ENCODE results near the gene GATA3. TPM values are rescaled to one million over a fixed set of nuclear protein-coding genes. Genes with fewer than 3 reads are reported as not detected.

Gene GATA3
- total RNA-seq, 4 donors from 2014 or later: 0.12 to 0.61 (median 0.58) TPM

DNA sequence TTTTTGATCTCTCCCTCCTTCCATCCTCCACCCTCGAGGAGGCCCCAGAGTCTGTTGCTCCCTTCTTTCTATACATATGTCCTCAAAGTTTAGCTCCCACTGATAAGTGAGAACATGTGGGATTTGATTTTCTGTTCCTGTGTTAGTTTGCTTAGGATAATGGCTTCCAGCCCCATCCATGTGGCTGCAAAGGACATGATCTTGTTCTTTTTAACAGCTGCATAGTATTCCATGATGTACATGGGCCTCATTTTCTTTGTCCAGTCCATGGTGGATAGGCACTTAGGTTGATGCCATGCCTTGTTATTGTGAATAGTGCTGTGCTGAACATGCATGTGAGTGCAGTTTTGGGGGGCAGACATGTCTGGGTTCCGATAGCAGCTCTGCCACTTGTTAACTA is 51.4 kb downstream of the GATA3 start:
- H3K36me3 ChIP-seq: no peaks in the 10 kb centered on the region
- no peaks in the 10 kb centered on the region for H3K9me3 ChIP-seq
- no peak overlapping the region for H3K4me3 ChIP-seq
- H3K4me1 ChIP-seq: no peaks in the 10 kb centered on the region
- H3K27ac ChIP-seq: no peak overlapping the region
- intact Hi-C loops (cut with DNase I; ENCODE audit: low total_unique reads) (no loop called here), in situ Hi-C loops (cut with MboI; ENCODE audit: low sequenced_read_pairs in 4 of 4) (no loop called here)
- peaks cover 0 to 8% (median 4%) of the 10 kb centered on the region in 3 donors for H3K27me3 ChIP-seq
- DNase-seq (no peak), ATAC-seq (no peak)
- TF ChIP-seq POLR2A (IDR thresholded peaks at IDR 0.05) (no peak), CTCF (IDR thresholded peaks at IDR 0.05 in 4 of 5, conservative IDR thresholded peaks at IDR 0.05 in 1 of 5) (no peak)

DNA sequence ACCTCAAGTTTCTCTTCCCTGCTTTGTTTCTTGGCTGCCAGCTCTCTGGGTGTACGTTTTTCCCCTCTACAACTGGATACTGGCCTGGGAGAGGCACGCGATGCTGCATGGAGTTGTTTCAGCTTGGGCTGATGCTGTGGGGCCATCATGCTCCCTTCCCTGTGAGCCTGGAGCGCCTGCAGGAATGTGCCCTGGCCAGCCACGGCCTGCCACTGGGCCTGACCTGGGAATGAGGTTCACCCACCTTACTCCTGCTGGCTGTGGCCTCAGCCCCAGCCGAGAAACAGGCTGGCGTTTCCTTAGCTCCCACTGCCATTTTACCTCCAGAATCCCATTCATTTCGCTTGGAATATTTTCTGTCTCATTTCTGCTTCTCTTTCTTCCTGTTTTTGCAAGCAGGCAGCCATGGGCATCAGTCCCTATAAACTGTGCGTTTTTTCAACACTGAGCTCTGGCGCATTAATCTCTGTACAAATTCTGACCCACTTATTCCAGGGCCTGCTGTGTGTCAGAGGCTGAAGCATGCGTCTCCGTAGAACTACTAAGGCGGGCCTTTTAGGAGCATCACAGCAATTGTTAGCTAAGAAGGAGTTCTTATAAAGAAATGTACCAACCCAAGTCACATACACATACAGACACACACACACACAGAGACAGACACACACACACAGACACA is 57.9 kb downstream of the GATA3 start:
- no peak for ATAC-seq
- no peak for TF ChIP-seq CTCF (IDR thresholded peaks at IDR 0.05 in 4 of 5, conservative IDR thresholded peaks at IDR 0.05 in 1 of 5)
- TF ChIP-seq POLR2A (IDR thresholded peaks at IDR 0.05): no peak
- intact Hi-C loops (cut with DNase I; ENCODE audit: low total_unique reads): no loop called here

GRCh38 chr10:8112942-8113442 is 58.5 kb downstream of the GATA3 start:
- DNase-seq: no peak
- in situ Hi-C loops (cut with MboI; ENCODE audit: low sequenced_read_pairs in 4 of 4) (no loop called here), intact Hi-C loops (cut with DNase I; ENCODE audit: low total_unique reads) (no loop called here)
- Histone ChIP-seq H3K4me1 (no peaks in the 10 kb centered on the region), H3K27me3 (no peaks in the 10 kb centered on the region), H3K36me3 (no peaks in the 10 kb centered on the region), H3K9me3 (no peaks in the 10 kb centered on the region), H3K4me3 (no peak overlapping the region), H3K27ac (no peak overlapping the region)
- TF ChIP-seq POLR2A (IDR thresholded peaks at IDR 0.05): no peak
- TF ChIP-seq CTCF (IDR thresholded peaks at IDR 0.05 in 4 of 5, conservative IDR thresholded peaks at IDR 0.05 in 1 of 5): no peak
- no peak for ATAC-seq

More for the DNA sequence above, 57.9 kb downstream of the GATA3 start:
- Histone ChIP-seq H3K4me3 (no peak overlapping the region), H3K4me1 (no peaks in the 10 kb centered on the region), H3K9me3 (no peaks in the 10 kb centered on the region), H3K27me3 (no peaks in the 10 kb centered on the region), H3K36me3 (no peaks in the 10 kb centered on the region), H3K27ac (no peak overlapping the region)
- in situ Hi-C loops (cut with MboI; ENCODE audit: low sequenced_read_pairs in 4 of 4): no loop called here
- no peak for DNase-seq

DNA sequence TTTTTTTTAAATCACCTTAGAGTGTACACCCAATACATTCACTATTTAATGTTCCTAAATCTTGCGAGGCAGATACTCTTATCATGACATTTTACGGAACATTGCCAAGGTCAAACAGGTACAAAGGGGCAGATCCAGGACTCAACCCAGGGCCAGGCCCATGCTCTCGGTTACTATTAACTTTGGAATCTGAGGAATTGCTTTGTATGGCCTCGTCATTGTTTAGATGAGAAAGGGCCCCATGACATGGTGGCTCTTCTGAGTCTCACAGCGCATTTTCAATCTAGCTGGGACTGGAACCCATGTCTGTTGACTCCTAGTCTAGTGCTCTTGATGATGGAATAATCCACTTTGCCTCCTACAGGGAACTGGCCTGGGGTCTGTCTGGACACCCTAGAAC is 59.1 kb downstream of the GATA3 start:
- H3K9me3 ChIP-seq: no peaks in the 10 kb centered on the region
- no peaks in the 10 kb centered on the region for H3K27me3 ChIP-seq
- H3K4me1 ChIP-seq: no peaks in the 10 kb centered on the region
- in situ Hi-C loops (cut with MboI; ENCODE audit: low sequenced_read_pairs in 4 of 4) (no loop called here), intact Hi-C loops (cut with DNase I; ENCODE audit: low total_unique reads) (no loop called here)
- TF ChIP-seq POLR2A (IDR thresholded peaks at IDR 0.05): no peak
- no peak for TF ChIP-seq CTCF (IDR thresholded peaks at IDR 0.05 in 4 of 5, conservative IDR thresholded peaks at IDR 0.05 in 1 of 5)
- H3K4me3 ChIP-seq: no peak overlapping the region
- DNase-seq: no peak
- no peaks in the 10 kb centered on the region for H3K36me3 ChIP-seq
- no peak for ATAC-seq
- no peak overlapping the region for H3K27ac ChIP-seq

All from gastrocnemius medialis (tissue), 4 donors.